ENCODE results near the gene PAX8.
"Not testable (repeated sequence)": the region's sequence is repeated elsewhere in the genome, so short reads cannot be mapped to it uniquely, and the experiment has no call there.

GRCh38 chr2:113288674-113289149 lies 10.0 kb upstream of the PAX8 start:
- TF ChIP-seq CTCF (conservative IDR thresholded peaks at IDR 0.05; ENCODE audit: low read depth, low read length); EZH2 (IDR thresholded peaks at IDR 0.05; ENCODE audit: borderline replicate concordance, low read depth, low read length, poor library complexity, severe bottlenecking): not testable (repeated sequence)
